ENCODE measurements around the gene HMX2. TPM values are rescaled to one million over a fixed set of nuclear protein-coding genes. Genes with fewer than 3 reads are reported as not detected.

HMX2 gene
- total and polyA plus RNA-seq, 2 of the 8 experiments (the other 6 are each of a cell fraction or from before 2014, with no cell fraction given): 2.0 to 2.7 TPM

- peak overlapping the region; percentile 84; the same call in 1 of the 2 replicates for H2BK5ac ChIP-seq (ENCODE audit: low read depth, low read length)
- H2BK15ac ChIP-seq (ENCODE audit: low read length): peak overlapping the region; percentile 81; the same call in 1 of the 2 replicates
- peak overlapping the region; percentile 86 to 95 for H3K4me2 ChIP-seq (ENCODE audit: insufficient read depth in 1 of 2, low read depth in 2 of 2, low read length in 2 of 2)
- H3K27me3 ChIP-seq (replicated peaks in 1 of 4; ENCODE audit: control insufficient read depth in 3 of 4, extremely low read depth in 1 of 4, insufficient read depth in 3 of 4, low read length in 3 of 4): peaks cover 43 to 69% (median 56%) of the 10 kb centered on the region in 4 experiments
- peaks cover 7 to 14% of the 10 kb centered on the region in 2 experiments for H4K20me1 ChIP-seq (replicated peaks in 1 of 2; ENCODE audit: control insufficient read depth in 1 of 2, insufficient read depth in 2 of 2, low read length in 2 of 2)
- no peak overlapping the region for H3K23ac ChIP-seq (ENCODE audit: insufficient read length)
- peak overlapping the region; percentile 94; the same call in 1 of the 2 replicates for H4K8ac ChIP-seq (ENCODE audit: extremely low read depth, insufficient read depth, low read length)
- H3K9me3 ChIP-seq (ENCODE audit: insufficient read depth in 2 of 2, low read depth in 1 of 2, low read length in 1 of 2): no peaks in the 10 kb centered on the region
- ChIA-PET POLR2A (ENCODE audit: partially characterized antibody) (interaction anchor here (0.9 to 5.0 kb wide), 8 partner anchors 10 to 62 kb away, joined by 3 to 37 read pairs (median 5); no protein-coding TSS in a partner anchor), CTCF (ENCODE audit: partially characterized antibody) (interaction anchor here (0.6 to 4.7 kb wide), 7 partner anchors 11 to 163 kb away, joined by 3 to 37 read pairs (median 5); no protein-coding TSS in a partner anchor)
- H4K91ac ChIP-seq (replicated peaks; ENCODE audit: insufficient read length, low read length): peak overlapping the region; percentile 97
- 1% methylated on average over 49 of the region's 56 CpGs; no CpG with 5 or more reads in 1 of the 2 experiments for WGBS, 2 experiments (ENCODE audit: extremely low coverage in 1 of 2, insufficient coverage in 1 of 2, insufficient read length in 1 of 2, insufficient replicate concordance in 2 of 2, low coverage in 1 of 2, low lambda C conversion rate in 2 of 2, missing lambda C conversion rate in 1 of 2)
- peak overlapping the region; percentile 72 for H3K56ac ChIP-seq (replicated peaks; ENCODE audit: insufficient read length, low read depth, low read length)
- H4K5ac ChIP-seq (ENCODE audit: insufficient read length, low read depth, low read length): peak overlapping the region; percentile 13
- no peak overlapping the region for H2AK5ac ChIP-seq (ENCODE audit: low read depth, low read length)
- peaks cover 12 to 44% (median 27%) of the 10 kb centered on the region in 4 experiments for H3K4me1 ChIP-seq (replicated peaks in 1 of 4; ENCODE audit: control insufficient read depth in 3 of 4, insufficient read depth in 4 of 4, low read length in 3 of 4)
- H3K4ac ChIP-seq (replicated peaks; ENCODE audit: insufficient read length, low read depth, low read length): peak overlapping the region; percentile 89
- FAIRE-seq (no peak), DNase-seq (ENCODE audit: low read depth in 1 of 2, low spot score in 2 of 2) (peak in 1 of 2 experiments; percentile 83)
- H3K9ac ChIP-seq (replicated peaks in 1 of 4; ENCODE audit: extremely low read depth in 1 of 4, low read depth in 3 of 4, low read length in 3 of 4): peak overlapping the region in 3 of 4 experiments; percentile 13 to 54 (median 41); a peak in 4 of 7 replicates
- H3K79me2 ChIP-seq (ENCODE audit: control insufficient read depth in 1 of 2, insufficient read depth in 2 of 2, low read length in 2 of 2): peaks cover 9 to 16% of the 10 kb centered on the region in 2 experiments; a peak in 3 of 4 replicates
- peaks cover 0 to 11% (median under 1%) of the 10 kb centered on the region in 4 experiments; a peak in 4 of 8 replicates for H3K36me3 ChIP-seq (ENCODE audit: control insufficient read depth in 2 of 4, insufficient read depth in 4 of 4, low read length in 3 of 4)
- peak overlapping the region; percentile 99; the same call in 1 of the 2 replicates for H2BK20ac ChIP-seq (ENCODE audit: low read length)
- peak overlapping the region; percentile 85 for H2BK120ac ChIP-seq (replicated peaks; ENCODE audit: low read depth, low read length)
- H3K4me3 ChIP-seq (ENCODE audit: extremely low read depth in 1 of 4, insufficient read depth in 2 of 4, low read depth in 3 of 4, low read length in 4 of 4): peak overlapping the region; percentile 16 to 59 (median 20)
- peak overlapping the region; percentile 85 for H3K18ac ChIP-seq (ENCODE audit: extremely low read depth, low read length)
- peaks cover 24% of the 10 kb centered on the region for H3K23me2 ChIP-seq (ENCODE audit: low read depth, low read length)
- no peak overlapping the region for H2AFZ ChIP-seq (ENCODE audit: low read length)
- peak overlapping the region; percentile 96; the same call in 1 of the 2 replicates for H2BK12ac ChIP-seq (ENCODE audit: low read depth, low read length)
- H3K79me1 ChIP-seq (ENCODE audit: low read depth, low read length): peaks cover 6% of the 10 kb centered on the region; the same call in 1 of the 2 replicates
- no peak overlapping the region; the same call in 1 of the 2 replicates for H3K27ac ChIP-seq (ENCODE audit: low read depth, low read length)
- no peak overlapping the region for H3K14ac ChIP-seq (ENCODE audit: insufficient read length)
- TF ChIP-seq CREB1 (IDR thresholded peaks at IDR 0.05) (no peak), HDAC6 (IDR thresholded peaks at IDR 0.05; ENCODE audit: low read depth, low read length) (no peak), EGR1 (IDR thresholded peaks at IDR 0.05; ENCODE audit: borderline replicate concordance, low read depth, low read length) (no peak), MAX (IDR thresholded peaks at IDR 0.05) (peak; percentile 95), TAF1 (IDR thresholded peaks at IDR 0.05; ENCODE audit: low read depth, low read length) (peak; percentile 30), SIRT6 (IDR thresholded peaks at IDR 0.05; ENCODE audit: low read length) (no peak), PHF8 (conservative IDR thresholded peaks at IDR 0.05; ENCODE audit: low read depth, low read length) (no peak), CBX5 (IDR thresholded peaks at IDR 0.05; ENCODE audit: low read depth, low read length) (no peak), RFX5 (IDR thresholded peaks at IDR 0.05; ENCODE audit: borderline replicate concordance, low read depth, low read length) (no peak), KDM5A (IDR thresholded peaks at IDR 0.05; ENCODE audit: low read length) (no peak), RXRA (IDR thresholded peaks at IDR 0.05; ENCODE audit: insufficient read depth, low read depth, low read length) (no peak), BRCA1 (IDR thresholded peaks at IDR 0.05; ENCODE audit: low read depth, low read length) (no peak)
Measured at GRCh38 chr10:123150986-123151736, 3.2 kb downstream of the HMX2 start.
